ENCODE measurements around the gene MAGEF1. TPM values are rescaled to one million over a fixed set of nuclear protein-coding genes. Genes with fewer than 3 reads are reported as not detected.

Gene MAGEF1
- total and polyA plus RNA-seq, 2 of the 8 experiments (the other 6 are each of a cell fraction or from before 2014, with no cell fraction given): 26.5 to 56.7 TPM

- TF ChIP-seq CHD7 (IDR thresholded peaks at IDR 0.05; ENCODE audit: insufficient replicate concordance, low read length) (no peak), E2F6 (IDR thresholded peaks at IDR 0.05) (no peak)
These were observed 34.9 kb downstream of the MAGEF1 start (continued) for GRCh38 chr3:184676927-184677326.
